RWPE2 (cell line): Measurements from ENCODE around the gene PLXNB3.

Experiments
- ATAC-seq: fragments of 200-7000 bp; cut with Tn5 transposase; 3 replicates; pipeline ENCODE4 v1.9.1; 2021; ENCODE audit warnings: low read depth
- DNase-seq: peaks from one replicate; pipeline ENCODE4 v3.0.0-alpha.2; 2020; ENCODE audit warnings: low spot score
- H3K27ac ChIP-seq: fragments of 450-650 bp; 2 replicates; pipeline ENCODE4 v1.5.1; 2017; ENCODE audit warnings: mild to moderate bottlenecking; ENCODE audit not compliant: poor library complexity, severe bottlenecking
- H3K27me3 ChIP-seq: fragments of 250-450 bp; sonication (Bioruptor Pico); 2 replicates; pipeline ENCODE4 v1.5.1; 2021; ENCODE audit warnings: mild to moderate bottlenecking, moderate library complexity; ENCODE audit not compliant: insufficient read depth, poor library complexity, severe bottlenecking
- H3K36me3 ChIP-seq: fragments of 250-450 bp; sonication (Bioruptor Pico); 2 replicates; pipeline ENCODE4 v1.5.1; 2020; ENCODE audit warnings: low read depth, mild to moderate bottlenecking, moderate library complexity
- H3K4me1 ChIP-seq: fragments of 250-450 bp; sonication (Bioruptor Pico); 2 replicates; pipeline ENCODE4 v1.5.1; 2021; ENCODE audit warnings: mild to moderate bottlenecking, moderate library complexity; ENCODE audit not compliant: insufficient read depth, poor library complexity, severe bottlenecking
- H3K4me3 ChIP-seq: fragments of 250-450 bp; sonication (Bioruptor Pico); 2 replicates; pipeline ENCODE4 v1.5.1; 2021; ENCODE audit warnings: mild to moderate bottlenecking, moderate library complexity; ENCODE audit not compliant: severe bottlenecking
- H3K9me3 ChIP-seq: fragments of 250-450 bp; sonication (Bioruptor Pico); 2 replicates; pipeline ENCODE4 v1.5.1; 2021; ENCODE audit warnings: mild to moderate bottlenecking, moderate library complexity; ENCODE audit not compliant: severe bottlenecking
- TF ChIP-seq, protein P1 (sequence below): fragments of 450-650 bp; IDR thresholded peaks from one replicate; pipeline ENCODE4 v1.5.1; 2017; ENCODE audit warnings: mild to moderate bottlenecking, moderate library complexity; ENCODE audit not compliant: poor library complexity, severe bottlenecking

The PLXNB3 gene

DNA sequence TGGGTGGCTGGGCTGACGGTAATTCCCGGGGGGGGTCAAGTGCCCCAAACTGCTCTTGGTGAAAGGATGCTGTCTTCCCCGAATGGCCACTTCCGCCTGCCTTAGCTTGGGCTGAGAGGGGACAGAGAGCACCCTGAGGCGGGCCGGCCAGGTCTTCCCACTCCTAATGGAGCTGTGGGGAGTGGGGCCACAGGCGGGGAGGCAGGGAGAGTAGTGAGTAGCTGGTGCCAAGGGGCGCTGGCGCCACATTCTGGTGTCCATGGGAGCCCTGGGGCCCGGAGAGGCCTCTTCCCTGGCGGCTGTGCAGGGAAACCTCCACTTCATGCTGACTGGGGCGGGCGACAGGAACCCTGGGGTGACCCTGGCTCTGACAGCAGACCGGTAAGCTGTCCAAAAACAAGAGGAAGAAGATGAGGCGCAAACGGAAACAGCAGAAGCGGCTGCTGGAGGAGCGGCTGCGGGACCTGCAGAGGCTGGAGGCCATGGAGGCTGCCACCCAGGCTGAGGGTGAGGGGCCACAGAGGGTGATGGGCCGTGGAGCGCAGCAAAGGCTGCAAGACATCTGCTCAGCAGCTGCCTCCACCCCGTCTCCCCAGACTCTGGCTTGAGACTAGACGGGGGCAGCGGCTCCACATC, 19.4 kb downstream of the PLXNB3 start:
- H3K27ac ChIP-seq: no peak overlapping the region
- no peaks in the 10 kb centered on the region for H3K27me3 ChIP-seq
- no peak for ATAC-seq
- H3K36me3 ChIP-seq: 0 out of 2 replicates have a peak, but pooled peaks cover 4% of the 10 kb centered on the region
- H3K4me3 ChIP-seq: no peak overlapping the region
- DNase-seq: no peak
- TF ChIP-seq, protein P1, sequence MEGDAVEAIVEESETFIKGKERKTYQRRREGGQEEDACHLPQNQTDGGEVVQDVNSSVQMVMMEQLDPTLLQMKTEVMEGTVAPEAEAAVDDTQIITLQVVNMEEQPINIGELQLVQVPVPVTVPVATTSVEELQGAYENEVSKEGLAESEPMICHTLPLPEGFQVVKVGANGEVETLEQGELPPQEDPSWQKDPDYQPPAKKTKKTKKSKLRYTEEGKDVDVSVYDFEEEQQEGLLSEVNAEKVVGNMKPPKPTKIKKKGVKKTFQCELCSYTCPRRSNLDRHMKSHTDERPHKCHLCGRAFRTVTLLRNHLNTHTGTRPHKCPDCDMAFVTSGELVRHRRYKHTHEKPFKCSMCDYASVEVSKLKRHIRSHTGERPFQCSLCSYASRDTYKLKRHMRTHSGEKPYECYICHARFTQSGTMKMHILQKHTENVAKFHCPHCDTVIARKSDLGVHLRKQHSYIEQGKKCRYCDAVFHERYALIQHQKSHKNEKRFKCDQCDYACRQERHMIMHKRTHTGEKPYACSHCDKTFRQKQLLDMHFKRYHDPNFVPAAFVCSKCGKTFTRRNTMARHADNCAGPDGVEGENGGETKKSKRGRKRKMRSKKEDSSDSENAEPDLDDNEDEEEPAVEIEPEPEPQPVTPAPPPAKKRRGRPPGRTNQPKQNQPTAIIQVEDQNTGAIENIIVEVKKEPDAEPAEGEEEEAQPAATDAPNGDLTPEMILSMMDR: no peak
- no peaks in the 10 kb centered on the region for H3K4me1 ChIP-seq
- H3K9me3 ChIP-seq: no peaks in the 10 kb centered on the region

- no peak for DNase-seq
- no peak overlapping the region for H3K27ac ChIP-seq
- no peaks in the 10 kb centered on the region for H3K4me1 ChIP-seq
- TF ChIP-seq, protein P1: no peak
- H3K36me3 ChIP-seq: 0 out of 2 replicates have a peak, but pooled peaks cover 4% of the 10 kb centered on the region
- ATAC-seq: no peak
- no peak overlapping the region for H3K4me3 ChIP-seq
- no peaks in the 10 kb centered on the region for H3K9me3 ChIP-seq
- H3K27me3 ChIP-seq: no peaks in the 10 kb centered on the region
Observed at GRCh38 chrX:153784325-153784967, 20.4 kb downstream of the PLXNB3 start.

DNA sequence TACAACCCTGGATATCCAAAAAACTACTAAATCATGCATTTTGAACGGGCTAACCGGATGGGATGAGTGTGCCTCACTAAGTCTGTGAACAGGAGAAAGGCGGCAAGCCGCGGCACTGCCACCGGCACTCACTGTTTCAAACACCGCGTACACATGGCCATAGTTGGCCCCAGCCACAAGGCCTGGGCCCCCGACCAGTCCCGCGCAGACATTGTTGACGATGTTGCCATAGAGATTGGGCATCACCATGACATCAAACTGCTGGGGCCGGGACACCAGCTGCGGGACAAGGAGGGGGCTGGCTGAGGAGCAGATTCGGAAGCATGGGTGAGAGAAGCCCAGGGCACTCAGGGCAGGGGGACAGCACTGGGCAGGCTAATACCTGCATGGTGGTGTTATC, 22.6 kb downstream of the PLXNB3 start:
- H3K4me1 ChIP-seq: no peaks in the 10 kb centered on the region
- H3K27me3 ChIP-seq: no peaks in the 10 kb centered on the region
- H3K27ac ChIP-seq: no peak overlapping the region
- DNase-seq: no peak
- H3K4me3 ChIP-seq: no peak overlapping the region
- H3K9me3 ChIP-seq: no peaks in the 10 kb centered on the region
- TF ChIP-seq, protein P1: no peak
- 0 out of 2 replicates have a peak, but pooled peaks cover 4% of the 10 kb centered on the region for H3K36me3 ChIP-seq
- no peak for ATAC-seq

DNA sequence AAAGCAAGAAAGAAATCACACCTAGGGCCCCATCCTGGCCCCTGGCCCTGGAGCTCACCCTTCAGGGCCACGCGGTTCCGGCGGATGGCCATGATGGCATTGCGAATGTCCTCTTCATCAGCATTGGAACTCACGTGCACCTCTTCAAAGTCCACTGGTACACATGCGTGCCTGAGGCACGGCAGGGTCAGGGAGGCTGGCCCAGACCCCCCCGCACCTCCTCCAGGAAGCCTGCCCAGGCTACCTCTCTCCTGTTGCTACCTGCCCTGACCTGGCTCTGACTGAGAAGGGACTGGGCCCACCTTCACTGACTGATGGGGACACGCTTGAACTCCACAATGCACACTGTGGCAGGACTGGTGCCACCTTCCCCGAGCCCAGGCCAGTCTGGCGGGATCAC, 25.6 kb downstream of the PLXNB3 start:
- Histone ChIP-seq H3K27me3 (no peaks in the 10 kb centered on the region), H3K4me1 (no peaks in the 10 kb centered on the region), H3K4me3 (no peak overlapping the region), H3K27ac (no peak overlapping the region), H3K9me3 (no peaks in the 10 kb centered on the region), H3K36me3 (0 out of 2 replicates have a peak, but pooled peaks cover 4% of the 10 kb centered on the region)
- DNase-seq: no peak
- ATAC-seq: no peak
- TF ChIP-seq, protein P1: no peak
